Measurements from ENCODE around the gene DGKG. TPM values are rescaled to one million over a fixed set of nuclear protein-coding genes. Genes with fewer than 3 reads are reported as not detected.

The DGKG gene
- total and polyA plus RNA-seq, 2 of the 8 experiments (the other 6 are each of a cell fraction or from before 2014, with no cell fraction given), result 0.30 to 0.48 TPM

GRCh38 chr3:186121278-186121677 is 240.8 kb downstream of the DGKG start (continued):
- TF ChIP-seq CHD7 (IDR thresholded peaks at IDR 0.05; ENCODE audit: insufficient replicate concordance, low read length) (no peak), ATF2 (IDR thresholded peaks at IDR 0.05; ENCODE audit: low read length) (no peak)
